GM19035 (cell line): ENCODE data around the gene WDR3.

Experiments used
- ATAC-seq: cut with Tn5 transposase; IDR thresholded peaks from one replicate; pipeline ENCODE4 v1.9.1; 2021; ENCODE audit not compliant: unreplicated experiment

Gene WDR3

DNA sequence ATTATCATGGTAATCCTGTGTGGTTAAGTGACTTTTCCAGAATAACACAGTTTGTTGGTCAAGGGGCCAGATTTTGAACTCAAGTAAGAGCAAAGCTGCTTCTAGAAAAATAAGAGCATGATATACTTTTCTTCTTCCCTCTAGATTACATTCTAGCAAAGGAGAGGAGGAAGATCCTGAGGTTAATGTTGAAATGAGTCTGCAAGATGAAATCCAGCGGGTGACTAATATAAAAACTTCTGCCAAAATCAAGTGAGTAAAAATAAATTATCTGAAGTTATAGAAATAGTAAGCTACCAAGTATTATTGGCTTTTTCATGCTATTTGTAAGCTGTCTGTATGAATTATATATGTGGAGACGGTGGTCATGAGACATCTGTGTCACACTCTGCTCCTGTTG, 12.8 kb downstream of the WDR3 start:
- ATAC-seq = no peak

DNA sequence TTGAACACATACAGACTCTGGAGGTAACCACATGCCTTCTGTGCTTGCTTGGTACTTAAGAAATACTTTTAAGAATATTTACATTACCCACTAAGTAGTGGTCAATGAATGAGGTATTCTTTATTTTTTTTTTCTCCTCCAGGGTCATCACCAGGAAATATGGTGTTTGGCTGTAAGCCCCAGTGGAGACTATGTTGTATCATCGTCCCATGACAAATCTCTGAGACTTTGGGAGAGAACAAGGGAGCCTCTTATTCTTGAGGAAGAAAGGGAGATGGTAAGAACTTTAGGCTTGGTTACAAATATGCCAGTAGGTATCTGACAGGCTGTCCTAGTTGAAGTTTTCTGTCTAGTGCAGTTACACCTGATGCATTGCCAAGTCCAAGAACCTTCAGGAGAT, 22.8 kb downstream of the WDR3 start:
- ATAC-seq = no peak

DNA sequence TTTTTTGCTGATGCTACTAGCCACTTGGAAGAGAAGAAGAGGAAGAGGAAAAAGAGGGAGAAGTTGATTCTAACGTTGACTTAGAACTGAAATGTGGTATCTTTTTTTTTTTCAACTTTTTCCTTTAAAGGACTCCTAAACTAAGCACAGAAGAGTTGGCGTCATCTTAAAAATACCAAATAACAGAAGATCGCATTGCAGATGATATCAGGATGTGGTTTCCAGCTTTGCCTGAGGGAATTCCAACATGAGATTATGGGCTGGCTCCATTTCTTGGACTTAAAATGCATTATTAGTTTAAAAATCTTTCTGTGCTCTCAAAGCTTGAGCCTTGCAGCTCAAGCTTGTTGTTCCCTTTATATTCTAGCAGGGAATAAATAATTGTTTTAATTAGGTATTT, 29.8 kb downstream of the WDR3 start:
- no peak for ATAC-seq

DNA sequence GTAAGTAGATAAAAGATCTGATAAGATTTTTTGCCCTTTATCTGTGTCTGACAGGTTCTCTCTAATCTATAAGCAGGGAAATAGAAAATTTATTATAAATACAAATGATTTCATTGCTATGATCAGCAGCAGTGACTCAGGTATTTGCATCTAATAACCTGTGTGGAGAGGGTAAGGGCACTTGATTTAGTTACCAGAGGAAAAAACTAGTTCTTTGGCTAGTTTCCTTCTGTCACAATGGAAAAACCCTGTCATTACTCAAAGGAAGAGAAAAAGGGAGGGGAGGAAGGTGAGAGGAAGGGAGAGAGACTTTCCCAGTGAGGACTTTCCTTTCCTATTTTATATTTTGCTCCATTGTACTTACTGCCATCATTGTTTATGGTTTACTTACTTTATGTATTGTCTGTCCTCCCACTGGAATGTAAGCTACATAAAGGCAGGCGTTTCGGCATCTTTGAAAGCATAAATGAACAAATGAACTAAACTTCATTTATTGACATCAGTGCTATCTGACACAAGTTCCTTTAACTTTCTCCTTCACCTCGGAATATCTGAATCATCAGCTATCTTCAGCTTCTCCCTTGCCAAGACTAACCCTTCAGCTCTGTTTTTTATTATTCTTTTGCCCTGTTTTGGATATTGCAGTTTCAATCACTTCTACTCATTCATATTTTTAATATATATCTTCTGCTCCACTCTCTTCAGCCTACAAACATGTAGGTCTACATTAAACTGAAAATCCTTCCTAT, 34.9 kb downstream of the WDR3 start:
- ATAC-seq = no peak

DNA sequence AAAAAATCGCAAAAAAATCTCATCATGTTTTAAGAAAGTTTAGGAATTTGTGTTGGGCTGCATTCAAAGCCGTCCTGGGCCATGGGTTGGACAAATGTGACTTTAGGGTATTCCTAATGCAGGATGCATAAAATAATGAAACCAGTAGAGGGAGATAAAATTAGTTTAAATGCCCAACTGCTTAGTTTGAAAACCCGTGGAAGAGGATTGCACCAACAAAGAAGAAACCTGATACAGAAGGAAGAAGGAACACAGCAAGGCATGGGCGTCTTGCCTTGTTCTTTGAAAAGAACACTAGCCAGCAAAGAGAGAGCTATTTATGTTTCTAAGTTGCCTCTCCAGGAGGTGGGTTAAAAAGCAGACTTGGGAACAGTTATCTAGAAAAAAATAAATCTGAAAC, 37.9 kb downstream of the WDR3 start:
- ATAC-seq = no peak

DNA sequence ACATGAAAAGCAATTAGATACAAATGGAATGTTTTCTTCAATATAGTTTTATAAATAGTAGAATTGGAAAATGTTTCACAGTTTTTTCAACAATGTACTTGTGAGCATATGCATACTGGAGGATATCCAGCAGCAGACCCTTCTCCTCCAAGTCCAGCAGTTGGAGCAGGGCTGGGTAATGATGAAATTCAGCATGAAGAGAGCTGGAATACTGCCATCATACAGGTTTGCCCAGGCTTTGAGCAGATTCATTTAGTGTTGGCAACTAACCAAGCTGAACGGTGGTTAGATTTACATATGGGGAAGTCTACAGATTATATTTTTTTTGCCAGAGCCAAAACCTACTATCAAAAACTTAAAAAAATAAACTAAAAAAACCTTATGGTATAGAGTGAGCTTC, 38.3 kb downstream of the WDR3 start:
- no peak for ATAC-seq

DNA sequence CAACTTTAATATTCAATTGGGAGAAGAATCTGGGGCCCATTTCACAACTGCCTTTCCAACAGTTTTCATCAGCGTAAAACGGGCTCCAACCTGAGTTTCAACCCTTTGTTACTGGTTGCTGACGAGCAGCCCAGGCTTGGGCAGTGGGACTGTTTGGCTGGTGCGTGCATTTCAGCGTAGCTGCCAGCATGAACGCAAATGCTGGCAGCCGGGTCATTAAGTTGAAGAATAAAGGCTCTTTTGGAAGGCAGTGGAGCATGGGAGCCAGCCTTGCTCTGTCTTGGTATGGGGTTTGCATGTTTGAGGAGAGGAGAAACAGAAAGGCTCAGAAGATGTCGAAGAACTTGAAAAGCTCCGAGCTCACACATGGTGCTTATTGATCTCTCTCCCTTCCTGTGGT, 40.7 kb downstream of the WDR3 start:
- ATAC-seq = no peak

DNA sequence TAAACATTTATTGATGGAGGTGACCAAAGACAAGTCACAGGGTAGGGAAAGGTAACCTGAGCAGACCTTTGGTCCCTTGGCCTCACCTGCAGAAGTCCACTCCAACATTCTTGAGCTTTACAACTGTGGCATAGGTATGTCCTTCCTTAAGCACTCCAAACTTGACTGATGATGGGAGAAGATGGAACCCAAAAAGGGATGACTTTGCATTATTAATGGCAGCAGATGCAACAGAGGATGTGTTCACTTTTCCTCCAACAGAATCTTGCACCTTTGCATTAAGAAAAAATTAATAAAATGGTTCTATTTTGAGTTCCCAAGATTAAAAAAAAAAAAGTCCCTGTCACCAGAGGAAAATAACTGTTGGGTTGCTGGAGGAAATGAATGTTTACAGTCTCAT, 42.2 kb downstream of the WDR3 start:
- ATAC-seq = no peak

DNA sequence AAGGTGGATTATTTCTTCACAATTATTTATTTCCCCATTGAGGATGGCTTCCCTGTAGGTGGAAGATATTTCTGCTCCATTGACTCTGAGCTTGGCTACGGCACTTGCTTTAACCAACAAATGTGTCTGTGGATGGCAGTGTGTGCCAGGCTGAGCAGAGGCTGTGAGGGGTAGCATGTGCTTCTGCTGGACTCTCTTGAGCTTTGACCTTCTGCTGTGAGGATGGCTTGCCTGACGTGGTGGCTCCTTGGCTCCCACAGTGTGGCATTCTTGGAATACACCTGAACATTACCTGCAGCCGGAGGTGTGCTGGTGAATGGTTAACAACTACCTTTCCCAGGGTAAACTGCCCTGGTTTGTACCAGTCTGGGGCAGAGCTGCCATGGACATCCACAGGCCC, 46.8 kb downstream of the WDR3 start:
- no peak for ATAC-seq

DNA sequence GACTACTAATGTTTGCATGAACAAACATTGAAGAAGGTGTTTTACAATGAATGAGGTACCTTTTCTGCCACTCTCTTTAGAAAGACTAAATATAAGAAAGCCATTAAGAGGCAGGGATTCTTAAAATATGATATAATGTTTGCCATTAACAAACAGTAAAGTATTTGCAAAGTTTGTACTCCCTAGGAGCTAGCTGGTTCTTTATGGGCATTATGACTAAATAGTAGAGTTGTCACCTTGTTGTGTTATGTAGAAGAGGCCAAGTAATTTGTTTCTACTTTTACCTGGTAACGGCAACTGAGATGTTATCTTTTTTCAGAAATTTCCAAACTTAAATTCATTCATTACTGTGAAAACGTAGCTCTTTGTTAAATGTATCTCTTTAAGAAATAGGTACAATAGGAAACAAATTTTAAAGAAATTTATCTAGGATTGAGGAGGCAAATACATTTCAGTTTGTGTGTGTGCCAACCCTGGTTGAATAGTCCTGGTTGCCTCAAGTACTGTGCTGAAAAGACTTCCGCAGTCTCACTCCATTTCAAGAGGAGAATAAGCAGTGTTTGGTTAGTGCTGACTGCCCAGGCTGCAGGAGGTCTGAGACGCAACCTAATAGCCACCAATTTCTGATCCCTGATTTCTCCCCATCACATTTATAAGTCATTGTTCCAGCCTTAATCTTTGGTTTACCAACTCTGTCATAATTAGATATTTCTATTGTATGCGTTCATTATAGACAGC, 52.1 kb downstream of the WDR3 start:
- ATAC-seq = no peak

DNA sequence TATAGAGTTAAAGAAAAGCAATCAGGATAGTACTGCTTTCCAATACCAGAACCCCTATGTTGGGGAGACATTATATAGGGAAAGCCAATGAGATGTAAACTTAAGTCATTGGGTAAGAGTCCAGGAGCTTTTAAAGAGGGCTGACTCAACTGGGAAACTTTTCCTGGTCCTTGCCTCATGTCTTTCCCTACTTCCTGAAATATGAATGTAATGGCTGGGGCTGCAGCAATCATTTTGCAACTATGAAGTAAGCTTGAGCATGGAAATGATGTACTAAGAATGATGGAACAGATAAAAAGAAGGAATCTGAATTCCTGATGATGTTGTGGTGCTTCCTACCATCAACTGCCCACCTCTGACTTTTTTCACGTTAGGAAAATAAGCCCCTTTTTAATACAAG, 55.7 kb downstream of the WDR3 start:
- no peak for ATAC-seq

DNA sequence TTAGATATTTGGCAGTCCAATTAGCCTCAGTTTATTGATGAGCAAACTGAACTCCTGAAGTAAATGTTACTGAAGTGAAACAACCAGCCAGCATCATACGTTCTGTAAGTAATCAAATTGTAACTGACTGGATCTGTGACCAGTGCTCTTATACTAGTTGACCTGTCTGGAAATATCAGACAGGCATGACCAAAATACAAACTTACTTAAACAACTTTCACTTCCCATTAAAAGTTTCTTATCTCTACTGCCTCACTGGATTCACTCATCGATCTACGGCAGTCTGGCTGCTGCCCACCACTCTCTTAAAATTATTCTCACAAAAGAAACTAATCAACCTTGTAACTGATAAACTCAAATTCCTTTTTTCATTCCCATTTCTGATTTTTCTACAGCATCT, 56.4 kb downstream of the WDR3 start:
- ATAC-seq = no peak

DNA sequence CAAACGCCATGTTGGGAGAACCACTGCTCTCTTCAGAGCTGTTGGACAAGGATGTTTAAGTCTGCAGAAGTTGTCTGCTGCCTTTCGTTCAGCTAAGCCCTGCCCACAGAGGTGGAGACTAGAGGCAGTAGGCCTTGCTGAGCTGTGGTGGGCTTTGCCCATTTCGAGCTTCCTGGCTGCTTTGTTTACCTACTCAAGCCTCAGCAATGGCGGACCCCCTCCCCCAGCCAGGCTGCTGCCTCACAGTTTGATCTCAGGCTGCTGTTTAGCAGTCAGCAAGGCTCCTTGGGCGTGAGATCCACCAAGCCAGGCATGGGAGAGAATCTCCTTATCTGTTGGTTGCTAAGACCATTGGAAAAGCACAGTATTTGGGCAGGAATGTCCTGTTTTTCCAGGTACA, 74.8 kb downstream of the WDR3 start:
- no peak for ATAC-seq

DNA sequence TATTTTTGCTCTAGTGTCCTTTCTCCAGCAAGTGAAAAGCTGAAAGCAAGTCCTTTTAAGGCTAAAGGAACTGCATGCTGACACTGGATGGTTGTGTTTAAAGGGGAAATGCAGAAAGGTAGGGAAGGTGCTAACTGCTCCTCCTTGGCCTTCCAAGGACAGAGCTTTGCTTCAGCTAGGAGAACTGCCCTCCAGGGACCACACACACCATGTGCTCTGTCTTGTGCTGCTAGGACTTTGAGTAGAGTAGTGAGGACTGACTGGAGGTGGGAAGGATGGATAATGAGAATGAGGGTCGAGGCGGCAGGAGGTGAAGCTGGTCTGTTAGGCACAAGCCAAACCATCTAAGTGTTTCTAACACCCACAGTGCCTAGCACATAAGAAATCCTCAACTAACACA, 77.9 kb downstream of the WDR3 start:
- no peak for ATAC-seq

DNA sequence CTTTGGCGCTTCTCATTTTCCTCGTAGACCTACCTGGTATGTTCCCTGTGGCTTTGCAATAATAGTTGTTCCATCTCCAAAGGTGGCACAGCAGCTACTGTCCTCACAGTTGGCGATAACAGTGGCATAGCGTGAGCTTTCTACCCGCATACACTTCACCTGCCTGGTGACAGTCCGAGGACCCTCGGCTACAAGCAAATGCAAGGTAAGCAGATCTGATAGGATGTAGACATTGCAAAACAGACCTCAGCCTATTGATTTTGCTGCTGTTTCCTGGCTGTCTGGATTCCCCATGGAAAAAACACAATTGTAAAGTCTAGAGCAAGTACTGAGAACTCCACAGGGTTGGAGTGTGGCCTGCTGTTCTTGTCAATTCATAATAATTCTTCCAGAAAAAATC, 78.5 kb downstream of the WDR3 start:
- no peak for ATAC-seq

DNA sequence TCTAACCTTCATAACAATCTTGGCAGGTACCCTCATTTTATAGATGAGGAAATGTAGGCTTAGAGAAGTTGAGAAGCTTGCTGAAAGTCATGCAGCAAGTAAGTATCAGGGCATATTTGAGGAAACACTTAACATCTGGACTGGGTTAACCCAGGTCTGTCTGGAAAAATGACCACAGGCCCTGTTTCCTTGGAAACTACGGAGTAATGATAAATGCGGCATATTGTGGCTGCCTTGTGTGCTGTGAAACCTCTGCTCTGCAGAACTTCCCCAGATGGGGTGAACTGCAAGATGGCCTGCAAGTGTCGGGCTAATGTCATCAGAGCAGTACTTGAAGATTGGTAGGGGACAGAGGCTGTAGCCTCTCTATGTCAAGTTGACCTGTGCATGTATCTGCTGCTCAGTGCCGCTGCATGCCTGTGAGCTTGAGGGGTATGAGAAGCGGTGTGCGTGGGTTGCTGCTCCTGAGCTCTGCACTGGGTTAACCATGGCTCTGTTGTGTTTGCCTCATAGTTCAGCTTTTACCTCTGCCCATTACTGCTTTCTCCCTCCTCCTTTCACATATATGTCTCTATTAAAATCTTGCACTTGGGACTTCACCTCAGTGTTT, 83.1 kb downstream of the WDR3 start:
- no peak for ATAC-seq

DNA sequence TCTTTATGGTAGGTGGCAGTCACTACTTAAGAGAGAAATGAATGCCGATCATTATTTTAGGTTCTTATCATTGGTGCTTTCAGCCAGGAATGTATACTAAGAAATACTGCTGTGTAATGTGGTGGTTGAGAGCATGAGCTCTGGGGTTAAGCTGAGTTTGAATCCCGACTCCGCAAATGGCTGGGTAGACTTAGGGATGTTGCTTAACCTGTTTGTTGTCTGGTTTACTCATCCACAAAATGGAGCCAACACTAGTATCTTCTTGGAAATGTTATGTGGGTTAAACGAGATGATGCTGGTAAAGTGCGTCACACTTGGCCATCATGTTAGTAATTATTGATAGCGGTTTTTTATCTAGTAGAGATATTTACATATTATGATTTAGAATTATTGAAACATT, 83.8 kb downstream of the WDR3 start:
- ATAC-seq = no peak

DNA sequence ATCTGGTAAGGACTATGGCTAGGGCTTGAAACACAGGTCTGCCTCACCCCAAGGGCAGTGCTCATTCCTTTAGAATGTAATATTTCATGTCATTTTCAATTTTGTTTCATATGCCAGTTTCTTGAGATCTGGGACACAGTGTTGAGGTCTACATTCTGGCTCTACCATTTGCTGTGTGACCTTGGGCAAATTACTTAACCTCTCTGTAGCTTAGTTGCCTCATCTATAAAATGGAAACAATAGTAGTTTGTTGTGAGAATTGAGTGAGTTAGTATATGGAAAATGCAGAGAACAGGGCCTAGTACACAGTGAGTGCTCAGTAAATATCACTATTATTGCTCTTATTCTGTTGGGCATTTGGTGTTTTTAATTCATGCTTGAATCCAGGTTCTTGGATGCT, 84.4 kb downstream of the WDR3 start:
- ATAC-seq = no peak
